ENCODE data around the gene PAK2. TPM values are rescaled to one million over a fixed set of nuclear protein-coding genes. Genes with fewer than 3 reads are reported as not detected.

PAK2 gene
- total and polyA plus RNA-seq, 2 of the 4 experiments (the other 2 are of a cell fraction): 31.8 to 36.0 TPM

DNA sequence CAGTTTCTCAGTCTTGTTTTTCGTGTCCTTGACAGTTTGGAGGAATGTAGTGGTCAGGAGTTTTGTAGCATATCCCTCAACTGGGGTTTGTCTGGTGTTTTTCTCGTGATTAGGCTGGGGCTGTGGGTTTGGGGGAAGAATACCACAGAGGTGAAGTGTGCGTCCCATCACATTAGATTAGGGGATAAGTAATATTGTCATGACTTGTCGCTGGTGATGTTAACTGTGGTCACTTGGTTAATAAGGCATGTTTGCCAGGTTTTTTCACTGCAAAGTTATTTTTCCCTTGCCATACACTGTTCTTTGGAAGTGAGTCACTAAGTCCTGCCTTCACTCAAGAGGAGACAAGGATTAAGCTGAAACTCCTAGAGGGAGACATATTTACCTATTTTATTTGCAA lies 39.1 kb downstream of the PAK2 start:
- H3K18ac ChIP-seq (ENCODE audit: low read depth, low read length): no peak overlapping the region
- BruUV-seq (replicated peaks): no TSS peak
- POLR2A ChIA-PET (ENCODE audit: unreplicated experiment): no interaction called here
- no peak overlapping the region for H2AK5ac ChIP-seq (ENCODE audit: low read depth, low read length)
- peak overlapping the region; percentile 57 for H3K27ac ChIP-seq (ENCODE audit: insufficient read depth, low read length)
- H4K20me1 ChIP-seq (ENCODE audit: insufficient read depth, low read length): peaks cover 57% of the 10 kb centered on the region
- peak overlapping the region; percentile 22; the same call in 1 of the 2 replicates for H3K23ac ChIP-seq (ENCODE audit: low read depth, low read length)
- H4K5ac ChIP-seq (ENCODE audit: low read depth, low read length): no peak overlapping the region
- no peaks in the 10 kb centered on the region for H3K27me3 ChIP-seq (ENCODE audit: control insufficient read depth, insufficient read depth, low read length)
- no peak overlapping the region for H2AK9ac ChIP-seq (replicated peaks; ENCODE audit: low read depth, low read length, poor library complexity)
- WGBS, 2 experiments (ENCODE audit: extremely low coverage in 2 of 2, insufficient read length in 1 of 2): no CpG with 5 or more reads among the region's 4 CpGs
- H3K4me1 ChIP-seq (ENCODE audit: control insufficient read depth, insufficient read depth, low read length): peaks cover 10% of the 10 kb centered on the region
- peaks cover 3% of the 10 kb centered on the region; the same call in 1 of the 2 replicates for H3K9me3 ChIP-seq (ENCODE audit: control insufficient read depth, insufficient read depth, low read length)
- dilution Hi-C loops (cut with HindIII; ENCODE audit: low sequenced_read_pairs, unreplicated experiment): no loop called here
- H4K91ac ChIP-seq (ENCODE audit: insufficient read depth, low read depth, low read length): no peak overlapping the region
- H2AFZ ChIP-seq (replicated peaks; ENCODE audit: low read length, poor library complexity): no peak overlapping the region
- H3K14ac ChIP-seq (replicated peaks; ENCODE audit: low read depth, low read length): peak overlapping the region; percentile 34; the same call in 1 of the 2 replicates
- peaks cover 9% of the 10 kb centered on the region for H3K9me1 ChIP-seq (ENCODE audit: insufficient read depth, low read length)
- TF ChIP-seq NFE2L2 (IDR thresholded peaks at IDR 0.05; ENCODE audit: low read depth, low read length): no peak
- peak; percentile 55 for TF ChIP-seq BHLHE40 (IDR thresholded peaks at IDR 0.05; ENCODE audit: low read depth, low read length)
- peak overlapping the region; percentile 53 for H3K4me2 ChIP-seq (ENCODE audit: low read depth, low read length)
- 0 out of 4 replicates have a peak overlapping the region, but pooled peaks of 1 of the 2 experiments have one; percentile 6 for H4K8ac ChIP-seq (ENCODE audit: low read depth in 2 of 2, low read length in 2 of 2)
- peak overlapping the region; percentile 25; the same call in 1 of the 2 replicates for H3K4ac ChIP-seq (ENCODE audit: low read depth, low read length)
- peak; percentile 76 for ATAC-seq (ENCODE audit: low read depth)
- H2BK5ac ChIP-seq (ENCODE audit: low read depth, low read length, poor library complexity, severe bottlenecking): peak overlapping the region; percentile 50
- H3K56ac ChIP-seq (ENCODE audit: extremely low read depth, insufficient read depth, low read length): no peak overlapping the region
- H3K4me3 ChIP-seq (ENCODE audit: insufficient read depth, low read depth, low read length): no peak overlapping the region
- no peak overlapping the region for H2BK20ac ChIP-seq (ENCODE audit: low read depth, low read length)
- CTCF ChIA-PET: no interaction called here
- H3K9ac ChIP-seq (ENCODE audit: low read depth, low read length): no peak overlapping the region
- H3K79me1 ChIP-seq (ENCODE audit: low read depth in 1 of 2, low read length in 2 of 2): peaks cover 53 to 83% of the 10 kb centered on the region in 2 experiments
- intact Hi-C loops (cut with micrococcal nuclease): loop anchor here (5.0 kb wide), 1 partner anchor 36 kb away; no protein-coding TSS in a partner anchor
- H3K36me3 ChIP-seq (ENCODE audit: control insufficient read depth, insufficient read depth, low read length): peaks cover 7% of the 10 kb centered on the region
- H2BK120ac ChIP-seq (ENCODE audit: low read depth, low read length): no peak overlapping the region
- in situ Hi-C loops (cut with MboI; ENCODE audit: low sequenced_read_pairs): no loop called here
- H2BK15ac ChIP-seq (ENCODE audit: low read depth, low read length): no peak overlapping the region
- peak; percentile 74 for DNase-seq
